Activated naive CD8-positive, alpha-beta T cell treated with anti-CD3 and anti-CD28 coated beads for 36 hours (primary cell): ENCODE data around the gene ZDBF2. TPM values are rescaled to one million over a fixed set of nuclear protein-coding genes. Genes with fewer than 3 reads are reported as not detected.
"Not testable (repeated sequence)": the region's sequence is repeated elsewhere in the genome, so short reads cannot be mapped to it uniquely, and the experiment has no call there.

Experiments used
- DNase-seq: peaks from one replicate; pipeline ENCODE4 v3.0.0; 2021
- H3K27ac Mint-ChIP-seq: one replicate; pipeline ENCODE4 v1.8.0; 2022; ENCODE audit warnings: mild to moderate bottlenecking, moderate library complexity, mixed read lengths
- H3K27me3 Mint-ChIP-seq: one replicate; pipeline ENCODE4 v1.8.0; 2022; ENCODE audit warnings: mild to moderate bottlenecking, mixed read lengths
- H3K36me3 Mint-ChIP-seq: one replicate; pipeline ENCODE4 v1.8.0; 2021; ENCODE audit warnings: mild to moderate bottlenecking, mixed read lengths
- H3K4me1 Mint-ChIP-seq: one replicate; pipeline ENCODE4 v1.8.0; 2021; ENCODE audit warnings: mixed read lengths
- H3K4me3 Mint-ChIP-seq: one replicate; pipeline ENCODE4 v1.8.0; 2022; ENCODE audit warnings: mild to moderate bottlenecking, moderate library complexity, mixed read lengths
- H3K9me3 Mint-ChIP-seq: one replicate; pipeline ENCODE4 v1.8.0; 2022; ENCODE audit warnings: mixed read lengths
- total RNA-seq, 2 experiments: library from RNA; stranded (reverse); gene quantifications; one replicate each; pipeline ENCODE4 v1.2.3, GENCODE V29; 2021

ZDBF2 gene
- total RNA-seq, 2 experiments from 2014 or later = 9.2 to 10.1 TPM

DNA sequence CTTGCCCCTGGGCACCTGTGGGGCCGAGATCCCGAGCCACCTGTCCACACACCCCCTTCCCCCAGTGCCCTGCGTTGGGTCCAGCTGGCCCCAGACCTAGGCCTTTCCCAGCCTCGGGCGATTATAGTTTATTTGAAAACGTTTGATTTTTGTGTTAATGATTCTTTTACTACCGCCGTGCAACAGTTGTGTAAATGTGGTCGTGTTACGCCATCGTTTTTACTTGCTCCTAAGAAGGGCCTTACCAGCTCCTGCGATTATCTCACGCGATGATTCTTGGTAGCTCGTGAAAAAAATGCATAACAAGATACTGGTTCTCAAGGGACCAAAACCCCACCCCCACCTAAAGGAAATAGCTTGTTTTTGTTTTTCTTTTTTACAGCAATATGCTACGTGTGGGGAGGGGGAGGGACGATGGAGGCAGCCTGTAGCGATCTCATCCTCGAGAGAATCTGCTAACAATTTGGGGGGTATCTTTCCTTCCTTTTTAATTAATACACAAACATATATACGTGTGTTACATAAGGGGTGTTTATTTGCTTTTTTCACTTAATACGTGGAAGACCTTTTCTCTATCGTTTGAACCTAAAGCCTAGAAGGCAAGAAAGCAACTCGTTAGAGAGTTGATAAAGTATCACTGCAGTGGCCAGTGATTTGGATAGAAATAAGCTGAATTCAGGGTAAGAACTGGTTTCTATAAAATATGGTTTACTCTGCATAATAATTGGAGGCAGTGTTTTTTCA, 1.0 kb downstream of the ZDBF2 start:
- H3K27ac Mint-ChIP-seq = peak overlapping the region; percentile 78
- H3K9me3 Mint-ChIP-seq = peaks cover 3% of the 10 kb centered on the region
- peaks cover 7% of the 10 kb centered on the region for H3K4me1 Mint-ChIP-seq
- peaks cover 64% of the 10 kb centered on the region for H3K27me3 Mint-ChIP-seq
- H3K4me3 Mint-ChIP-seq = peak overlapping the region; percentile 84
- DNase-seq = no peak
- peaks cover 4% of the 10 kb centered on the region for H3K36me3 Mint-ChIP-seq

GRCh38 chr2:206276169-206276942, 1.9 kb downstream of the ZDBF2 start:
- Mint-ChIP-seq H3K4me3 (peak overlapping the region; percentile 84), H3K36me3 (peaks cover 4% of the 10 kb centered on the region), H3K9me3 (peaks cover 3% of the 10 kb centered on the region), H3K27ac (no peak overlapping the region), H3K4me1 (peaks cover 7% of the 10 kb centered on the region), H3K27me3 (peaks cover 55% of the 10 kb centered on the region)
- no peak for DNase-seq

- peaks cover 45% of the 10 kb centered on the region for H3K27me3 Mint-ChIP-seq
- H3K36me3 Mint-ChIP-seq = peaks cover 4% of the 10 kb centered on the region
- H3K9me3 Mint-ChIP-seq = peaks cover 3% of the 10 kb centered on the region
- H3K4me1 Mint-ChIP-seq = peaks cover 7% of the 10 kb centered on the region
- H3K27ac Mint-ChIP-seq = no peak overlapping the region
- no peak for DNase-seq
- H3K4me3 Mint-ChIP-seq = no peak overlapping the region
These were observed 3.0 kb downstream of the ZDBF2 start for GRCh38 chr2:206277503-206277902.

GRCh38 chr2:206282746-206283145, 8.3 kb downstream of the ZDBF2 start:
- peaks cover 26% of the 10 kb centered on the region for H3K36me3 Mint-ChIP-seq
- no peak for DNase-seq
- peaks cover 9% of the 10 kb centered on the region for H3K27me3 Mint-ChIP-seq
- H3K9me3 Mint-ChIP-seq = peaks cover 16% of the 10 kb centered on the region
- no peak overlapping the region for H3K27ac Mint-ChIP-seq
- H3K4me1 Mint-ChIP-seq = no peaks in the 10 kb centered on the region
- no peak overlapping the region for H3K4me3 Mint-ChIP-seq

GRCh38 chr2:206287197-206287596, 12.7 kb downstream of the ZDBF2 start:
- Mint-ChIP-seq H3K36me3 (peaks cover 43% of the 10 kb centered on the region), H3K4me3 (no peak overlapping the region), H3K9me3 (peaks cover 21% of the 10 kb centered on the region), H3K27ac (no peak overlapping the region), H3K4me1 (no peaks in the 10 kb centered on the region), H3K27me3 (peaks cover 5% of the 10 kb centered on the region)
- DNase-seq = no peak

- no peaks in the 10 kb centered on the region for H3K4me1 Mint-ChIP-seq
- H3K27ac Mint-ChIP-seq = no peak overlapping the region
- H3K36me3 Mint-ChIP-seq = peaks cover 39% of the 10 kb centered on the region
- DNase-seq = no peak
- peaks cover 5% of the 10 kb centered on the region for H3K27me3 Mint-ChIP-seq
- H3K9me3 Mint-ChIP-seq = peaks cover 18% of the 10 kb centered on the region
- no peak overlapping the region for H3K4me3 Mint-ChIP-seq
These were observed 14.9 kb downstream of the ZDBF2 start for GRCh38 chr2:206289391-206289790.

DNA sequence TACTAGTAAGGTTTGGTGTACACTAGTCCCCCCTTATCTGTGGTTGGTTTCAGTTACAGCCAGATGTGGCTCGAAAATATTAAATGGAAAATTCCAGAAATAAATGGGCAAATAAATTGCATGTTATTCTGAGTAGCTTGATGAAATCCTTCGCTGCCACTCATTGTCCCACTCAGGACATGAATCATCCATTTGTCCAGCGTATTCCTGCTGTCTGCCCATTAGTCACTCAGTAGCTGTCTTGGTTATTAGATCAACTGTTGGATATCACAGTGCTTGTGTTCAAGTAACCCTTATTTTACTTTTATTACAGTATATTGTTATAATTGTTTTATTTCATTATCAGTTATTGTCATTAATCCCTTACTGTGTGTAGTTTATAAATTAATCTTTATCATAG, 21.7 kb downstream of the ZDBF2 start:
- Mint-ChIP-seq H3K4me3 (no peak overlapping the region), H3K36me3 (peaks cover 19% of the 10 kb centered on the region), H3K27me3 (no peaks in the 10 kb centered on the region), H3K9me3 (peaks cover 3% of the 10 kb centered on the region), H3K4me1 (no peaks in the 10 kb centered on the region), H3K27ac (no peak overlapping the region)
- DNase-seq = no peak

DNA sequence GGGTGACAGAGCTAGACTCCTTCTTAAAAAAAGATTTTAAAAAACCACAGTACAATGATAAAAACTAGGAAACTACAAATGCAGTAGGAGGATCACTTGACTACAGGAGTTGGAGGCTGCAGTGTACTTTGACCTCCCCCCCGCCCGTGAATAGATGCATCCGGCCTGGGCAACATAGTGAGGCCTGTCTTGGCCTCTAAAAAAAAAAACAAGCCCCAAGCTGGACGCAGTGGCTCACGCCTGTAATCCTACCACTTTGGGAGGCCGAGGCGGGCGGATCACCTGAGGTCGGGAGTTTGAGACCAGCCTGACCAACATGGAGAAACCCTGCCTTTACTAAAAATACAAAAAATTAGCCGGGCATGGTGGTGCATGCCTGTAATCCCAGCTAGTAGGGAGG, 25.1 kb downstream of the ZDBF2 start:
- not testable (repeated sequence) for H3K4me3 Mint-ChIP-seq, H3K9me3 Mint-ChIP-seq, H3K4me1 Mint-ChIP-seq, H3K27me3 Mint-ChIP-seq, H3K27ac Mint-ChIP-seq, DNase-seq
- peaks cover 11% of the 10 kb centered on the region for H3K36me3 Mint-ChIP-seq

- Mint-ChIP-seq H3K9me3 (peaks cover 5% of the 10 kb centered on the region), H3K27ac (no peak overlapping the region), H3K4me1 (no peaks in the 10 kb centered on the region), H3K27me3 (peaks cover 3% of the 10 kb centered on the region), H3K4me3 (no peak overlapping the region), H3K36me3 (peaks cover 7% of the 10 kb centered on the region)
- no peak for DNase-seq
These were observed 31.2 kb downstream of the ZDBF2 start for GRCh38 chr2:206305523-206306245.

DNA sequence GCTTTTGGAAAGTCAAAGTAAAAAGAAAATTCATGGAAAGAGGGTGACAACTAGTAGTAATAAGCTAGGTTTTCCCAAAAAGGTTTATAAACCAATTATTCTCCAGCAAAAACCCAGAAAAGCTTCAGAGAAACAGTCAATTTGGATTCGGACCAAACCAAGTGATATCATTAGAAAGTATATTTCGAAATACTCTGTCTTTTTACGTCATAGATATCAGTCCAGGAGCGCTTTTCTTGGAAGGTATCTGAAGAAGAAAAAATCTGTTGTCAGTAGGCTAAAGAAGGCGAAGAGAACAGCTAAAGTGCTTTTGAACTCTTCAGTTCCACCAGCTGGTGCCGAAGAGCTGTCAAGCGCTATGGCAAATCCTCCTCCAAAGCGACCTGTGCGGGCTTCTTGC, 36.6 kb downstream of the ZDBF2 start:
- Mint-ChIP-seq H3K36me3 (peaks cover 3% of the 10 kb centered on the region), H3K4me3 (no peak overlapping the region), H3K27me3 (peaks cover 3% of the 10 kb centered on the region), H3K4me1 (no peaks in the 10 kb centered on the region), H3K27ac (no peak overlapping the region), H3K9me3 (peaks cover 5% of the 10 kb centered on the region)
- DNase-seq = no peak

- H3K27me3 Mint-ChIP-seq = no peaks in the 10 kb centered on the region
- H3K4me1 Mint-ChIP-seq = no peaks in the 10 kb centered on the region
- peaks cover 9% of the 10 kb centered on the region for H3K9me3 Mint-ChIP-seq
- H3K36me3 Mint-ChIP-seq = peaks cover 8% of the 10 kb centered on the region
- H3K4me3 Mint-ChIP-seq = no peak overlapping the region
- no peak overlapping the region for H3K27ac Mint-ChIP-seq
- no peak for DNase-seq
These were observed 41.7 kb downstream of the ZDBF2 start for GRCh38 chr2:206316141-206316540.

DNA sequence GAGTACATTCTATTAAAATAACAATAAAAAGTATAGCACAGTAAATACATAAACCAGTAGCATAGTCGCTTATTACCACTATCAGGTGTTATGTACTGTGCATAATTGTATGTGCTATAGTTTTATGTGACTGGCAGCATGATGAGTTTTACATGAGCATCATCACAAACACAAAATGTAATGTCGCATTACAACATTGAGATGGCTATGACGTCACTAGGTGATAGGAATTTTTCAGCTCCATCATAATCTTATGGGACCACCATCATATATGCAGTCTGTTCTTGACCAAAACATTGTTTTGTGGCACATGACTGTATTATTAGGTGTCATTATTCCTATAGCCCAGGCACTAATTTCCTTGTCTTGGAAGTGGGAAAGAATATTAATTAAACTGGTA, 48.6 kb downstream of the ZDBF2 start:
- Mint-ChIP-seq H3K4me1 (no peaks in the 10 kb centered on the region), H3K36me3 (peaks cover 2% of the 10 kb centered on the region), H3K9me3 (peaks cover 11% of the 10 kb centered on the region), H3K27me3 (no peaks in the 10 kb centered on the region), H3K4me3 (no peak overlapping the region), H3K27ac (no peak overlapping the region)
- no peak for DNase-seq

DNA sequence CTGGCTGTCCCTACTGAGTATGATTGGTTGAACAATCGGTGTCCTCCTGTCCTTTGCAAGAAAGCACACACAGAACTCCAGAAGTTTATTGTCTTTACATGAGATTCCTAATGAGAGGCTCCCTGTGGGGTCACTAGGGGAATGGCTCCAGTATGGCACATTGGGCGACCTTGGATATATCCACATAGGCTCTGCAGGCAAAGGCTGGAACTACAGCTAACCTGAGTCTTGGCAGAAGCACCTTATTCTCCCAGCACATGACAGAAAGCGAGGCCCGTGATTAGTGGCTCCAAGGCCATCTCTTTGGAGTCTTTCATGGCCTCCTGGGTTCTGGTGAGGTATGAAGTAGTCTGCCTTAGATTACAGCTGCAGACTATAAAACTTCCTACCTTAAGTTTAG, 49.0 kb downstream of the ZDBF2 start:
- no peak for DNase-seq
- Mint-ChIP-seq H3K27me3 (no peaks in the 10 kb centered on the region), H3K9me3 (peaks cover 11% of the 10 kb centered on the region), H3K27ac (no peak overlapping the region), H3K36me3 (peaks cover 2% of the 10 kb centered on the region), H3K4me3 (no peak overlapping the region), H3K4me1 (no peaks in the 10 kb centered on the region)

DNA sequence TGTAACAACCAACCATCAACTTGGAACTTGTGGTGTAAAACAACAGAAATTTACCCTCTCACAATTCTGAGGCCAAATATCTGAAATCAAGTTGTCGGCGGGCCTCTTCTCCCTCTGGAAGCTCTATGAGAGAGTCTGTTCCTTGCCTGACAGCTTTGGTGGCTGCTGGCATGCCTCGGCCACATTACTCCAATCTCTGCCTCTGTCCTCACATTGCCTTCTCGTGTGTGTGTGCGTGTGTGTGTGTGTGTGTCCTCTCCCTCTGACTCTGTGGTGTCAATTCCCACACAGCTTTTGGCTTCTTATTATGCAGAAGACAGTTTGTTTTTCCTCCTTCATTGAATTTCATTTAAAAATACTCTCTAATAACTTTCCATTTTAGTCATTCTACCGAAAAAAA, 50.4 kb downstream of the ZDBF2 start:
- Mint-ChIP-seq H3K27ac (no peak overlapping the region), H3K27me3 (no peaks in the 10 kb centered on the region), H3K9me3 (peaks cover 4% of the 10 kb centered on the region), H3K4me1 (no peaks in the 10 kb centered on the region), H3K4me3 (no peak overlapping the region), H3K36me3 (no peaks in the 10 kb centered on the region)
- no peak for DNase-seq

DNA sequence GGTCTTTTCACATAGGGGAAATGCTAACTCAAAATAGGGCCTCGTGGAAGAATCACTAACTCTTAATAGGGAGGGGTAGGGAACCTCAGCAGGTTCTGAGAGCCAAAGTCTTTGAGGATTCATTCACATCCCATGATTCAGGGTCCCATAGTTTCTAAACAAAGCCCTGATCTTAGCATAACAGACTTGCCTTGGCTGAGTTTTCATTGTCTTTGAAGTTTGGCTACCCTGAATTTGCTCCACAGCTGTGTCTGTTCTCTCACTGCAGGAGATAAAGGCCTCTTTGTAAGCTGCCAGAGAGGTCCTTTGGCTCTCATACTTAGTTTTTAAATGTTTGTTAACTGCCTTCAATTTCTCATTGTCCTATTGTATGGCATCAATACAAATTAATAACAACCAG, 54.5 kb downstream of the ZDBF2 start:
- no peaks in the 10 kb centered on the region for H3K36me3 Mint-ChIP-seq
- DNase-seq = no peak
- no peaks in the 10 kb centered on the region for H3K27me3 Mint-ChIP-seq
- H3K9me3 Mint-ChIP-seq = no peaks in the 10 kb centered on the region
- no peak overlapping the region for H3K27ac Mint-ChIP-seq
- H3K4me3 Mint-ChIP-seq = no peak overlapping the region
- no peaks in the 10 kb centered on the region for H3K4me1 Mint-ChIP-seq
